ENCODE results near the gene GPR142.
"Not testable (repeated sequence)": the region's sequence is repeated elsewhere in the genome, so short reads cannot be mapped to it uniquely, and the experiment has no call there.

The GPR142 gene

GRCh38 chr17:74393346-74393942 lies 26.1 kb downstream of the GPR142 start:
- no peak for DNase-seq (ENCODE audit: low read depth)

DNA sequence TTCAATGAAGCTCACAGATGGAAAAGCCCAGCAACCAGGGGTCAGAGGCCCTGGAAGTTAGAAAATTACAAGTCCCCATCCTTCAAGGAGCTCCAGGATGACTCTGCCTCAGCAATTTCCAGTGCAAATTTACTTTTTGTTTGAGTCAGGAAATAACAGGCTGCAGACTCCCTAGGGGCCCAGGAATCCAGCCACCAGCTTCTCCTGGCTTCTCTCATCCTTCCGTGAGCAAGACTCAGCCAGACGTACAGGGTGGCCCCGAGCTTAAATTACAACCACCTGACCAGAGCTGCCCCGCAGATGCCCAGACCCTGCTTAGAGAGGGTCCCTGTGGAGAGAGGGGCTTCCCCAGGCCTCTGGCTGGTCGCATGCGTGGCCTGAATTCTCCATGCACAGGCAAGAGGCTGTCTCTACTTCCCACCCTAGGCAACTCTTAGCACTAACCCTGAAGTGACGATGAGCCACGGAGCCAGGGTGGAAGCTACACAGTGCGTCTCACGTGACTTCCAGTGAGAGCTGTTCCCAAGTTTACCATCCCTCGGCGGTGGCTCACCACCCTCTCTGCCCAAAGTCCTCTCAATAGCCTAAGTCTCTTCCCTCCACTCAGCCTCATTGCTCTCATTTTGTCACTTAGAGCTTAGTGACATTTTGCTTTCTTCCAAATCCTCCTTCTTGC lies 27.1 kb downstream of the GPR142 start:
- no peak for DNase-seq (ENCODE audit: low read depth)

- no peak for DNase-seq (ENCODE audit: low read depth)
Measured at GRCh38 chr17:74394977-74395376, 27.7 kb downstream of the GPR142 start.

- DNase-seq (ENCODE audit: low read depth), result no peak
Measured at GRCh38 chr17:74396567-74396966, 29.3 kb downstream of the GPR142 start.

GRCh38 chr17:74402048-74402447 lies 34.7 kb downstream of the GPR142 start:
- DNase-seq (ENCODE audit: low read depth), result no peak

GRCh38 chr17:74403512-74404137 lies 36.3 kb downstream of the GPR142 start:
- no peak for DNase-seq (ENCODE audit: low read depth)

DNA sequence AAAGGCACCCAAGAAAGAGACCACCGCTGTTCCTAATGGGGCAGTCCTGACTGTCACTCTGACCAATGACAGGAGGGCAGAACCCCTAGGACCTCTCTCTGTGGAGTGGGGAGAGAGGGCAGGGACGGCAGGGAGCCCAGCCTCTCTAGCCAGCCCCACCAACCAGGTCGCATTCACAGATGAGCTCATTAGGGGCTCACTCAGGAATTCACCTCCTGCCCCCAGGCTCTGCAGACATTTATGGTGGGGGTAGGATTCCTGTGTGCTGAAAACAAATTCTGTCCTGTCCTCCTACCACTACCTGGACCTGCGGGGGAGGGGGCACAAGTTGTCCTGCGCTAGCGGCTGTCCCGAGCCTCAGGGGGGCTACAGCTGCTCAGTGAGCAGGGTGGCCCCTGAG lies 36.9 kb downstream of the GPR142 start:
- no peak for DNase-seq (ENCODE audit: low read depth)

DNA sequence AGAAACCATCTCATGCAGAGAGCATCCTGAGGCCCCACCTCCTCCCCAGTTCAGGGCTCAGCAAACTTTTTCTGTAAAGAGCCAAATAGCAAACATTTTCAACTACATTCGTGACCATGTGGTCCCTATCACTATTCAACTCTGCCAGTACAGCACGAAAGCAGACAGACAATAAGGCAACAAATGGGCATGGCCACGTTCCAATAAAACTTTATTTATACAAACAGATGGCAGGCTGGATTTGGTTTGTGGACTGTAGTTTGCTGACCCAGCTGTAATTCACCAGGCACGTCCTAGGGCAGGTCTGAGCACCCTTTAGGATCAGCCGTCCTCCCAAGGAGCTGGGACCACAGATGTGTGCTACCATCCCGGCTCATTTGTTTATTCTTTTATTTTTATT lies 37.5 kb downstream of the GPR142 start:
- no peak for DNase-seq (ENCODE audit: low read depth)

GRCh38 chr17:74405311-74405710 lies 38.0 kb downstream of the GPR142 start:
- DNase-seq (ENCODE audit: low read depth), result not testable (repeated sequence)

DNA sequence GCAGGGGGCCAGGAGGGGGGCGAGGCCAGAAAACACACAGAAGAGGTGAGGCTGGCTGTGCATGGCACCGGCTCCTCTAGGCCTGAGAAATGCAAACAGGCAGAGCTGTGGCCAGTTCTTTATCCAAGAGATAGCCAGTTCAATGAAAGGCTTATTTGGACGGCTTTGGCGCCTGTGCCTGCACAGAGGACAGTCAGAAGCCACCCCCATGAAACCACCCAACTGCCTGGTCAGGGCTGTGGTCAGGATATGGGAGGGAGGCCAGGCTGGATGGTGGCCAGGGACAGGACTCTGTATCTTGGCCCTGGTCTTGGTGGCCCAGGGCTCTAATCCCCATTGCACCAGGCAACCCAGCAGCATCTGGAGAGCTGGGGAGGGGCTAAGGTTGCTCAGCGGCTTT lies 40.1 kb downstream of the GPR142 start:
- DNase-seq (ENCODE audit: low read depth), result no peak

DNA sequence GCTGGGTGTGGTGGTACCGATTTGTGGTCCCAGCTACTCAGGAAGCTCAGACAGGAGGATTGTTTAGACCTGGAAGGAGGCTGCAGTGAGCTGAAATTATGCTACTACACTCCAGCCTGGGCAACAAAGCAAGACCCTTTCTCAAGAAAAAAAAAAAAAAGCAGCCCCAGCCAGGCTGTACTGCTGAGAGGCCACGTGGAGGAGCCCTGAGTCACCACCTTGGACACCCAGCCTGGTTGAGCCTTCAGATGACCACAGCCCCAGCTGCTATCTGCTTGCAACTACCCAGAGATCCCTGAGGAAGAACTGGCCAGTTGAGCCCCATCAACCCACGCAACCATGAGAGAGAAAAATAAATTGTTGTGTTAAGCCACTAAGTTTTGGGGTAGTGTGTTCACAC lies 41.0 kb downstream of the GPR142 start:
- no peak for DNase-seq (ENCODE audit: low read depth)

GRCh38 chr17:74408815-74409214 lies 41.5 kb downstream of the GPR142 start:
- no peak for DNase-seq (ENCODE audit: low read depth)

- DNase-seq (ENCODE audit: low read depth), result no peak
Measured at GRCh38 chr17:74410001-74410443, 42.7 kb downstream of the GPR142 start.

- no peak for DNase-seq (ENCODE audit: low read depth)
Measured at GRCh38 chr17:74412581-74412980, 45.3 kb downstream of the GPR142 start.

DNA sequence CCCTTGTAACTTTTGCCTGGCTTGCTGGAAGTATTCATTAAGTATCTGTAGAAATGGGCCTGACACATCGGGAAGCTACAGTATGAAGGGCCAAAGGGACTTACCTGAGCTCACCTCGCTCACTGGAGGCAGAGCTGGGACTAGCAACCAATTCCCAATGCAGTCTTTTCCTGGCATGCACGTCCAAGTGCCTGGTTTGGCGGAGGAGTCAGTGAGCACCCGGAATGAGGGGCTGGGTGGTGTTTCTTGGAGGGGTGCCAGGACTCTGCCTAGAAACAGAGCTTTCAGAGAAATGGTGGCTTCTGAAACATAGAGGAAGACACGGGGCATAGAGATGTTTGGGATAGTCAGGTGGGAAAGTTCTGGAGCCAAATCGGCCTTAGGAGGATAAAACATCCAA lies 46.2 kb downstream of the GPR142 start:
- DNase-seq (ENCODE audit: low read depth), result no peak

- no peak for DNase-seq (ENCODE audit: low read depth)
Measured at GRCh38 chr17:74414510-74414909, 47.2 kb downstream of the GPR142 start.

DNA sequence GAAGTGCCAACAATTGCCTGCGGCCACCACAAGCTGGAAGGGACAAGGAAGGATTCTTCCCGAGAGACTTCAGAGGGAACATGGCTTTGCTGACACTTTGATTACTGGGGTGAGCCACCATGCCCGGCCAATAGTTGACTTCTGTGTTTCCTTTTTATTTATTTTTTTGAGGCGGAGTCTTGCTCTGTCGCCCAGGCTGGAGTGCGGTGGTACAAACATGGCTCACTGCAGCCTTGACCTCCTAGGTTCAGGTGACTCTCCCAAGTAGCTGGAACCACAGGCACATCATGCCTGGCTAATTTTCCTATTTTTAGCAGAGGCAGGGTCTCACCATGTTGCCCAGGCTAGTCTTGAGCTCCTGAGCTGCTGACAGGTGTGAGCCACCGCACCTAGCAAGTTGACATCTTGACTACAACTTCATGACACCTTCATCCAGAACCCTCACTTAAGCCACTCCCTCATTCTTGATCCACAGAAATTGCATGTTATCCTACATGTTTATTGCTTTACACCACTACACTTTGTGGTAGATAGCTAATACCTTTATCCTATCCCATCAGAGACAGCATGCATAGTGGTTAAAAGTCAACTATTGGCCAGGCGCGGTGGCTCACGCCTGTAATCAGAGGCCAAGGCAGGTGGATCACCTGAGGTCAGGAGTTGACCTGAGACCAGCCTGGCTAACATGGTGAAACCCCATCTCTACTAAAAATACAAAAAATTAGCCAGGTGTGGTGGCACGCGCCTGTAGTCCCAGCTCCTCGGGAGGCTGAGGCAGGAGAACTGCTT lies 48.5 kb downstream of the GPR142 start:
- DNase-seq (ENCODE audit: low read depth), result no peak

- DNase-seq (ENCODE audit: low read depth), result no peak
Measured at GRCh38 chr17:74417178-74418045, 50.1 kb downstream of the GPR142 start.

DNA sequence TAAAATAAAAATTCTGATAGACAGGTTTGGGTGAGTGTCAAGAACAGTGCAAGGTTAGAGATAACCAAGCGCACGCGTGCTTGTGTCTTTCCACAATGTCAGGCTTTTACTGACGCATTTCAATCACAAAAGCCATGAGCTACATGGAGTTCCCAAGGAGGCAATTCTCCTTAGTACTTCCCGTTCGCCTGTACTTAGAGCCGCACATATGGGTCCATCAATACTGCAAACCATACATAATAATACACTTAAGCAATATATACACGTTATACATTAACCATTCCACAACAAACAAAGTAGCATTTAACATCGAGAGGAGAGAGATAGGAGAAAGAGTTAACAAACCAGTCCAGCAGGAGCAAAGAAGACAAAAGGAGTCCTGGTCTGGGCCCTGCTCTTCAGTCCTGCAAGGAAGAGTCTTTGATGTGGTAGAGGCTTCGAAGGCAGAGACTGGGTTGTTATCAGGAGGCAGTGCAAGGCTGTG lies 52.7 kb downstream of the GPR142 start:
- no peak for DNase-seq (ENCODE audit: low read depth)
